IPS DF 19.7 (cell line): ENCODE results near the gene ARHGEF38.

Experiments
- DNase-seq: peaks from one replicate; pipeline ENCODE4 v3.0.0-alpha.2; 2013; ENCODE audit warnings: low read depth, low spot score

The ARHGEF38 gene

GRCh38 chr4:105556206-105556605 is 3.8 kb downstream of the ARHGEF38 start:
- no peak for DNase-seq

DNA sequence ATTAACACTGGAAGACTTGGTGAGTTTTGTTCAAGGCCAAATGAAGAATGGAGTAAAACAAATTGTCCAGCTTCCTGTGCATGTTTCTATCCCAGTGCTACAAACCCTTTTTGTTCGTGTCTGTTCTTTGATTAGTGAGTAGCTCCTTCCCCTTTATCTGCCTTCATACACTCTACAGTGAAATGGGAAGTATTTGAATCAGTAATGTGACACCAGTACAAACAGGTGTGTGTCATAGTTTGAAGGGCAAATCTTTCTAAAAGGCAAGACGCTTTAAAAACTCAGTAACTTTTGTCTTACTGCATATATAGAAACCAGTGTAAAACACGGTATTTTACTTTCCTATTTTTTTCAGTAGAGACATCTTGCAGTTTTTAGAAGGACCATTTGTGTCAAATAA is 5.9 kb downstream of the ARHGEF38 start:
- no peak for DNase-seq

- DNase-seq: no peak
Observed at GRCh38 chr4:105560421-105560848, 8.0 kb downstream of the ARHGEF38 start.

GRCh38 chr4:105563352-105563751 is 10.9 kb downstream of the ARHGEF38 start:
- no peak for DNase-seq

- no peak for DNase-seq
Observed at GRCh38 chr4:105568584-105568983, 16.2 kb downstream of the ARHGEF38 start.

DNA sequence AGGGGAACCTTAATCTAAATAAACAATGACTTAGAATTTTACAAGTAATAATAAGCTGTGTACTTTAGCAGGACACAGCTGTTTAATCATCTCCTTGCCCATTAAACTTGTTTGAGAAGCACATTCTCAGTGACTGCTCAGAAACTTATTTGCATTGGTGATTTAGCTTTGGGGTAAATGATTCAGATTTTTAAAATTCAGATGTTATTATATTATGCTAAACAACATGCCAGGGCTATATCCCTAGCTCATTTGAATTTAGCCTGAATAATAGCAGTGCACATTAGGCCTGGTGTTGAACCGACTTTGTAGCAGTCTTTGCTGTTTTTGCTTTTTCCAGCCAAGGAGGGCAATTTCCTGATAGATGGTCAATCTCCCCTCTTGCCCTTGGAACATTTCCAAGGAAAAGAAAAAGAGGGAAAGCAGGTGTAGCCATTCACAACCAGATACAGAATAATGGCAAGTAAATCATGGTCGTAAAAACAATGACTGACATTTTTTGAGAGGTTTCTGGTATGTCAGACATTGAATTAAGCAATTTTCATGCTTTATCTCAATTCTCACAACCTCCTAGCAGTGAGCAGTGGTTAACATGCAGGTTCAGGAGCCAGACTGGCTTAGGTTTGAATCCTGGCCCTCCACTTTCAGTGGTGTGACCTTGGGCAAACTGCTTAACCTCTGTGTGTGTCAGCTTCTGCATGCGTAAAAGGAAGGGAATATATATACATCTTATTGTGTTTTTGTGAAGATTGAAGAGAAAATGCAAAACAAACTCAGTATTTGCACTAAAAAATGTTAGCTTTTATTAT is 16.8 kb downstream of the ARHGEF38 start:
- DNase-seq: no peak

DNA sequence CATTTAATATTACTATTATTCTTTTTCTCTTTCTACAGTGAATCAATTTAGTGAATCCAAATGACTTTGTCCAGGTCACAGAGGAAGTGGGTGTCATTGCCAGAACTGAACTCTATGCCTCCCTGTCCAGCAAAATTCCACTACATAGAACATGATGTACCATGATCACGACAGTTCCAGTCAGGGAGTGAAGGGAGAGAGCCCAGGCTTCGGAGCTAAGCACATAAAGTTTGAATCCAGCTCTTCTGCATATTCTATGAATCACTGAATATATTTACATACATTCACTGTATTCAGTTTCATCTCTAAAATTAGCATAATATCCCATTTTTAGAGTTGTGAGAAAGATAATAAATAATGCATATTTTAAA is 17.4 kb downstream of the ARHGEF38 start:
- no peak for DNase-seq

GRCh38 chr4:105572296-105572695 is 19.9 kb downstream of the ARHGEF38 start:
- DNase-seq: no peak

GRCh38 chr4:105586638-105587328 is 34.4 kb downstream of the ARHGEF38 start:
- DNase-seq: no peak

GRCh38 chr4:105587841-105588240 is 35.4 kb downstream of the ARHGEF38 start:
- DNase-seq: no peak

DNA sequence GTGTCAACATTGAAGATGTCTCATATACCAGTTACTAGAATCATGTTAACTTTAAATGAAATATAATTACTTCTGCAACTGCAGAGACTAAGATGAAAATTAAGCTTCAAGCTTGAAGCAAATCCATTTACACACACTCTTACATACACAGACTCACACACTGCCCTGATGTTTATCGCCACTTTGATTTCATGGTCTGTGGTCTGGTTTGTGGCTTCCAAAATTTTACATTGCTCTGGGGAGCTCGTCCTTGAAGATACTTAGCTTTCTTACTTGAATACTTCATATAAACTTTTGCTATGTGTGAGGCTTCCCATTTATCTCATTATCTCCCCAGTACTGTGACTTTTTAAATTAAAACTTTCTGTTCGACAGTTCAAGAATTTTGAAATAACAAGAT is 35.8 kb downstream of the ARHGEF38 start:
- DNase-seq: no peak

DNA sequence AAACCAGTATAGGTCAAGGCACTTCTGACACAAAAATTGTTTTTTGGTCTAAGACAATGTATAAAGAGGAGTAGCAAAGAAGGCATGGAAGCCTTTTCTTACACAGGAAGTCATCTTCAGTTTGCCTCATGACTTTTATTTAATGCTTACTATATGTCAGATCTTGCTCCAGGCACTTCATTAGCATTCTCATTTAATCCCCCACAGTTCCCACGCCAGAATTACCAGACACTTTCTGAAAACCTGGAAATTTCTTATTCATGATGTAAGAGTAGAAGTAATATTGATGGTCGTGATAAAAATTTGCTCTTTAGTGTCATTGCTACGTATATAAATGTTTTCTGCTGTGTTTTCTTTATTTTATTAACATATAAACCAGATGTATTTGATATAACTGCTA is 39.2 kb downstream of the ARHGEF38 start:
- no peak for DNase-seq

GRCh38 chr4:105594099-105595010 is 41.9 kb downstream of the ARHGEF38 start:
- no peak for DNase-seq

GRCh38 chr4:105596684-105597083 is 44.3 kb downstream of the ARHGEF38 start:
- DNase-seq: no peak

DNA sequence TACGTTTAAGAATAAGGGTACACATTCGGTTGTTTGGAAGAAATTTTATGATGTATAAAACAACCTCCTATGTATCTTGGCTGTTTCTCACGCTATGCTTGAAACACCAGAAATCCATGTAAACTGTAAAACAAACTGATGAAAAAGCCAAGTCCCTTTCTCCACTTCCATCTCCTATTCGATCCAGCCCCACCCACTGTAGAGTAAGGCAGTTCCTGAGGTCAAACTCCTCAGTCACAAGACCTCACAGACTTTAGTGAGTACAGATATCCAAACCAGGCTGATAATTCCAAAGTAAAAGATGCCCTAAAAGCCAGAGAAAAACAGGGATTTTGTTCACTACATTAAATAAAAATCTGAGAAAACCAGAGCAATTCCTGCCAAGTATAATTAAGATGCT is 45.6 kb downstream of the ARHGEF38 start:
- DNase-seq: no peak

GRCh38 chr4:105598787-105599186 is 46.4 kb downstream of the ARHGEF38 start:
- DNase-seq: no peak

DNA sequence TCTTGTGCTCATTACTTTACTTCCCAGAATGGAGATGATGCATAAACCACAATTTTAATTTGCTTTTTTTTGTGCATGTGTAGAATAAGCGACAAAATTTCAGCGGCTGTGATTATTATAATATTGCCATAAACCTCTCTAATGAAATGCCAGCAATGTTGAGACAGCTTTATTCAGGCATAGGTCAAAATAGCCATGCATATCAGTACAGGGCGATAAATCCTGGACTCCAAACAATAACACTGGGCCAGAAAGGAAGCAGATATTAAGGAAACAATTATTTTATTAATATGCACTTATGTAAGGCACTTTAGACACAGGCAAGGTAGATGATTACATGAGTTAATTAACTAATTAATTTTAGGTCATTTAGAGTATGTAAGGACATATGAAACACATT is 47.1 kb downstream of the ARHGEF38 start:
- no peak for DNase-seq

DNA sequence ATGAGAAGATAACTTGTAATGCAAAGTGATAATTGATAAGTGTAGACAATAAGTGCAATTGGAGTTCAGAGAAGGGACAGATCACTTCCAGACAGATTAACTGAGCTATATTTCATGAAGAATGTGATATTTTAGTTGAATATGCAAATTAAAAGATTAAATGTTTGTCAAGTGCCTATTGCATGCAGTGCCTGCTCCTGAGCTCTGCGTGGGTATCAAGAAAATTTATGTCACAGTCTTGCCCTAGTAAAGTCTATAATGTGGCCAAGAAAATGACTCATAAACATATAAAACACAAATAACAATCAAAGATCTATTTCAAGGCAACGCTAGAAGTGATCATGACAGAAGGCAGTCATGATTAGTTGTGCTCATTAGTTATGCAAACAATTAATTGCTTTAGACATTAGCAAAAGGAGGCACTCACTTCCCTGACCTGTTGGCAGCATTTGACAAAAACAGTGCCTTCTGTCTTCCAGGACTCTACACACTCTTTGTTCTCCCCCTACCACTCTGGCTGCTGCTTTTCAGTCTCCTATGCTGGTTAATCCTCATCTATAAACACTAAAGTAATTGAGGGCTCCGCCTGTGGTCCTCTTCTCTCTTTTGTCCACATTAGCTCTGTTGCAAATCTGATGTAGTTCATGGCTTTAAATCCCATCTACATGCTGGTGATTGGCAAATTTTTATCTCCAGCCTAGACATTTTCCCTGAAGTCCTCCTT is 47.7 kb downstream of the ARHGEF38 start:
- DNase-seq: no peak

DNA sequence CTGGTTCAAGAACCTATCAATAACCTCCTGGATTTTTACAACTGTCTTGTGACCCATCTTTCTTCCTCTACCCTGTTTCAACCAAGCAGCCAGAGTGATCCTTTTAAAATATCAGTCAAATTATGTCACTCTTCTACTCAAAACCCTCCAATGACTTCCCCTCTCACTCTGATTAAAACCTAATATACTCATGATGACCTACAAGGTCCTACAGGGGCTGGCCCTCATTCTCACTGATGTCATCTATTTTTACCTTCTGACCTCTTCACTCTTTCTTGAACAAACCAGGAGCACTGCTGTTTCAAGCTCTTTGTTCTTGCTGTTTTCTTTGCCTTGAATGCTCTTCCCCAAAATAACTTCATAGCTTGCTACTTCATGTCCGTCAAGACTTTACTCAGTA is 48.5 kb downstream of the ARHGEF38 start:
- no peak for DNase-seq

DNA sequence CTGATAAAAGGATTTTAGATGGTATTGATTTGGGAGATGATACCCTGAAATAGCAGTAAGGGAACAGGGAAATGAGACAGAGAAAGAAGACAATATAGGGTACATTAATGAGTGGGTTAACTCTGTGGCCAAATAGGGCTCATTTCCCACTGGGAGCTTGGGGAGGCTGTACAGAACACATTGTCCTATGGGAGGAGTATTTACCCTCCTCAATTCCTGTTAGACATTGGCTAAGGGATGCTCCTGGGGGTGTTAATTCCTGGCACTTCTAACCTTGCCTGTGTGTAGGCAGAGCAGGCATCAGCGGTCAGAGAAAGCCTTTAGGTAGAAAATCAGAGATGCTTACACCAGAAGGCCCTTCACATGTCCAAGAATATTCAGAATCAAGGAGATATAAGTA is 49.0 kb downstream of the ARHGEF38 start:
- DNase-seq: no peak

DNA sequence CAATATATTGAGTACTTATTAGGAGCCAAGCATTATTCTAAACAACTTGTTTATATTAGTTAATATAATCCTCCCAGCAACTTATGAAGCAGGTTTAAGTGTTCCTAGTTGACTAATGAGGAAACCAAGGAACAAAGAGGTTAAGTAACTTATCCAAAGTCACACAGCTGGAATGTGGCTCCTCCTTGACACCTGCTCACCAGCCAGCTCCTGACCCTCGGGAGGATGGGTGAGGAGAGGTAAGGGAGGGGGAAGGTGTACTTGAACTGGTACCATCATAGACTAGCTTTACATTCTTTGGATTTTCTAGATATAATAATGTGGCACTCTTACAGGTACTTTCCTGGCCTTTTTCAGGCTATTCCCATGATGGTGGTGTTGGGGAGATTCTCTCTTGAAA is 50.7 kb downstream of the ARHGEF38 start:
- no peak for DNase-seq

- no peak for DNase-seq
Observed at GRCh38 chr4:105605493-105605892, 53.1 kb downstream of the ARHGEF38 start.
